ACHN (cell line): Measurements from ENCODE around the gene TMEM273.

Source experiments
- DNase-seq: peaks from one replicate; pipeline ENCODE4 v3.0.0-alpha.2; 2015
- in situ Hi-C: cut with HindIII; loops from 2 replicates; pipeline ENCODE4 v1.10.0; 2017; ENCODE audit warnings: low sequenced_read_pairs, low pct_ligation_motif_present, low pct_unique_long_range_greater_than_20kb

TMEM273 gene

GRCh38 chr10:49133706-49134248 lies 54.4 kb downstream of the TMEM273 start, which contains the start of gene FAM170B:
Gene FAM170B, minus strand, starts transcription at chr10:49134021. Its CDS starts 103 bp downstream, at chr10:49133918.
- in situ Hi-C loops: no loop called here
- no peak for DNase-seq

- no peak for DNase-seq
- in situ Hi-C loops: no loop called here
Measured at GRCh38 chr10:49132362-49132737, 55.8 kb downstream of the TMEM273 start.

GRCh38 chr10:49131507-49132361 lies 56.5 kb downstream of the TMEM273 start:
- DNase-seq: no peak
- in situ Hi-C loops: no loop called here

DNA sequence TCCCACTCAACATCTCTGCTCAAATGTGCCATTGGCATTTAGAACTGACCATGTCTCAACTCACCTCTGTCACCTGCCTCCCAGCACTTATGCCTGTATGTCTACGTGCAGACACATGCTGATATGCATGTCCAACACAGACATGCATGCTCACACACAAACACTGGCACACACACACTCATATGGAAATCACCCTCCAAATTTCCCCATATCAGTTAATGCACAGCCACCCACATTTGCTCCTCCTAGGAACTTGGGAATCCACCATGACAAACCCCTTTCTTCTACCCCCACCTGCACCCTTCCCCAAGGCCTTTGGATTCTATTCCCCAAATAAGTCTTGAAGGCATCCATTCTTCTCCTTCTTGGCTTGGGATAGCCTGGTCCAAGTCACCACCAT lies 58.8 kb downstream of the TMEM273 start:
- no peak for DNase-seq
- in situ Hi-C loops: no loop called here

- in situ Hi-C loops: no loop called here
- DNase-seq: no peak
Measured at GRCh38 chr10:49128854-49129253, 59.3 kb downstream of the TMEM273 start.

DNA sequence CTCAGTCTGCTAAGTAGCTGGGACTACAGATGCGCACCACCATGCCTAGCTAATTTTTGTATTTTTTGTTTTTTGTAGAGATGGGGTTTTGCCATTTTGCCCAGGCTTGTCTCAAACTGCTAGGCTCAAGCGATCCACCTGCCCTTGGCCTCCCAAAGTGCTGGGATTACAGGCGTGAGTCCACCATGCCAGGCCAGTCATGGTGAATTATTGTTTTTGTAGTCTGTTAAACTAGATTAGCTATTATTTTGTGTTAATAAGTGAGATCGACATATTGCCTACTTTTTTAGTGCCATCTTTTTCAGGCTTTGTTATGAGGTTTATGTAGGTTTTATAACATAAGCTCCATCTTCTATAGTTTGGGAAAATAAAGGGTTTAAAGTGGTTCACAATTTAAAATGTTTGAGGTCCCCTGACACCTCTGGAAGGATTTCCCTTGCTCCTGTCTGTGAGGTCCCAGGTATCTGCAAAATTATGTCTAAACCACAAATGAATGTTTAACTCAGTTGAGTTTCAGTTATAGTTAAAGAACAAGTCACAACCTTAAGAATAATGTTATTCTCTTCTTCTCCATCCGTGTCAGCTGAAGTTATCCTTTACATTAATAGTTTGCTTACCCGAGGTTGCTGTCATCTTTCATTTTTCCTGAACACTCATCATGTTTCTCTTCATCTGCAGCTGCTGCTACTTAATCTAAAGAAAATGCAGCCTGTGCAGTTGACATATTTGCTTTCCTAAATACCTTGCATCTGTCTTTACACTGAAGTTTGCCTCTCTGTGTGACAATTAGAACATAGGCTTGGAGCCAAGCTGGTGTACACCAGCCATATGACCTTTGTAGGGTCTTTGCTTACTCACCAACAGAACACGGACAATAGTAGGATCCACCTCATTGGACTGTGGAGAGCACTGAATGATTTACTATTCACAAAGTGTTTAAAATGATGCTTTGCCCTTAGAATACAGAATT lies 63.9 kb downstream of the TMEM273 start:
- DNase-seq: no peak
- in situ Hi-C loops: no loop called here

- in situ Hi-C loops: no loop called here
- DNase-seq: no peak
Measured at GRCh38 chr10:49120911-49121310, 67.3 kb downstream of the TMEM273 start.

- in situ Hi-C loops: no loop called here
- no peak for DNase-seq
Measured at GRCh38 chr10:49119746-49120145, 68.4 kb downstream of the TMEM273 start.

GRCh38 chr10:49118430-49119074 lies 69.6 kb downstream of the TMEM273 start:
- no peak for DNase-seq
- in situ Hi-C loops: no loop called here

GRCh38 chr10:49117376-49118070 lies 70.7 kb downstream of the TMEM273 start:
- no peak for DNase-seq
- in situ Hi-C loops: no loop called here

DNA sequence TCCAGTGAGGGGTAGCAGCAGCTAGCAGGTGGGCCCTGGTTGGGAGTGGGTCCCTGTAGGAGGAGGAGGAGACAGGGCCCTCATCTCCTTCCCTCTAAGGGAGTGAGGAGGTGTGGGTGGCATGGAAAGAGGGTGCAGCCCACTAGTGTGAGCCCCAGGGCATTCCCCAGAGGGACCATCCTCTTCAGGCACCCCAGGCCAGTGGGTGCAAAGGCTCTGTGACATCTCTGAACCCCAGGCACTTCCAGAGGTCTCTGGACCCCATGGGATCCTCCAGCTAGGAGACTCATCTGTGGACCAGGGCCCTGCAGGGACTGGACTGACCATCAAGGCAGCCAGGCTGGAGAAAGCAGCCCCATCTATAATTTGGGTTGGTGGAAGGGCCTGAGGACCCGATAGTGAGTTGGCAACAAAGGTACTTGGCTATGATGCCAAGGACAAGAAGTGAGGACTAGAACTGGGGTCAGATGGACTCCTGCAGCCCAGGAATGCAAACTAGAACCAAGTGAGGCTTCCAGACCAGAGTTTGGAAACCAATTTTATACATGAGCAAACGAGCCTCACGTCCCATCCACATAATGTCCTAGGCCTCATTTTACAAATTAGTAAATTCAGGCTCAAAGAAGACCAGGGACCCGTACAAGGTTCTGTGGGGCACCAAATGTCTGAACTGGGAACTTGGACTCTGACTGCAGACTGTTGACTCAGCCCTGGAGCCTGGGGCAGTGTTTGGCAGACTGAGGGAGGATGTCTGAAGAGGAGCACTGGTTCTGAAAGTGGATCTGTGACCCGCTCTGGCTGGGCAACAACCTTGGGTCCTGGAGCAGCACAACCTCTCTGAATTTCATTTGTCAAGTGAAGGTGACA lies 71.4 kb downstream of the TMEM273 start:
- in situ Hi-C loops: no loop called here
- no peak for DNase-seq

DNA sequence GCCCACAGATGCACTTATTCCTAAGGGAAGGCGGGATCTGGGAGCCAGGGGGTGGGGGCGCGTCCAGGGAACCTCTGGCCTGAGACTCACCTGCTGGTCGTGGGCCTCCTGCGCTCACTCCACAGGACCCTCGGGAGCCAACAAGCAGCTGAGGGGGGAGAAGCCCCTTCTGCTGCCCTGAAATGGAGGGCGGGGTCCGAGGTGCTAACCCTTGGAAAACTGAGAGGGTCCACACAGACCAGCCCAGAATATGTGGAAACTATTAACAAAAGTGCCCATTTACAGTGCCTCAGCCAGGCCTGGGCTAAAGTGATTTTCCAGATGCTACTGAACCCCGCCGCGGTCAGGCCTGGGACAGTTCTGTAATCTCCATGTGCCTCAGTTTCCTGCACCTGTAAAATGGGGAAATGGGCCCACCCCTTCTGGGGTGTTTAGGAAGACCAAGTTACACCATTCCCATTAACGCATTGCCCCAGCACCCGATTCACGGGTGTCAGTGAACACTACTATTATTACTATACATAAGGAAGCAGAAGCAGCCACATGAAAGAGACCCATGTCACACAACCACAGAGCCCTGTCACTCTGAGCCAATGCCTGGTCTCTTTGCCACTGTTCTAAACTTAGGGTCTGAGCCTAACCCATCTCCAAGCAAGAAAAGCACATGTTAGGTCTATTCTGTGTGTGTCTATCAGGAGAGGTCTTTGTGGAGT lies 72.2 kb downstream of the TMEM273 start:
- DNase-seq: no peak
- in situ Hi-C loops: no loop called here

- DNase-seq: no peak
- in situ Hi-C loops: no loop called here
Measured at GRCh38 chr10:49115015-49115795, 73.0 kb downstream of the TMEM273 start, which contains the start of gene VSTM4. Gene VSTM4, minus strand, starts transcription at chr10:49115522. Its CDS starts 37 bp downstream, at chr10:49115485.

- in situ Hi-C loops: no loop called here
- no peak for DNase-seq
Measured at GRCh38 chr10:49114718-49115014, 73.5 kb downstream of the TMEM273 start.

GRCh38 chr10:49113741-49114141 lies 74.5 kb downstream of the TMEM273 start:
- in situ Hi-C loops: no loop called here
- no peak for DNase-seq

- in situ Hi-C loops: no loop called here
Measured at GRCh38 chr10:49112851-49113250, 75.3 kb downstream of the TMEM273 start.

More at GRCh38 chr10:49112851-49113250, 75.3 kb downstream of the TMEM273 start:
- DNase-seq: no peak
